ENCODE data around the gene GPHN. TPM values are rescaled to one million over a fixed set of nuclear protein-coding genes. Genes with fewer than 3 reads are reported as not detected.

GPHN gene
- polyA plus RNA-seq, 2 of the 4 experiments (the other 2 are of a cell fraction): 12.7 to 15.5 TPM

DNA sequence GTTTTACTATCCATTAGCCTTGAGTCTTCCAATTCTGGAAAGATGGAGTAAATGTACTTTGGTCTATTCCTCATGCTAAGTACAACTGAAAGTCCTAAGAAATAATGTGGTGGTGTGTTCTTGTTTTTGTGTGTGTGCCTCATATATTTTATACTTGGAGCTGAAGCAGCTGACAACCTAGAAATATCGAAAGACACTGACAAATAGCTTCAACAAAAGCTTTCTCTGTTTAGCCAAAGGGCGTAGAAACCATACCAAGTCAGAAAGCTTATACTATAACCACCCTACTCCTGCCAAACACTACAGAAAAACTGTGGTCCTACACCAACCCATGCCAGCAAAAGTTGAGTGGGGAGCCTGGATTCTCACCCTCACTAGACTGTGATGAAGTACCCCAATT, 188.4 kb downstream of the GPHN start:
- no peak overlapping the region for H3K4me3 ChIP-seq
- no peak for ATAC-seq
- DNase-seq (ENCODE audit: low read depth in 1 of 2, low spot score in 1 of 2): no peak
- no peaks in the 10 kb centered on the region for H3K9me3 ChIP-seq
- no peak for TF ChIP-seq TFCP2L1 (CRISPR knock-in tag; IDR thresholded peaks at IDR 0.05)
- TF ChIP-seq JUN (IDR thresholded peaks at IDR 0.05): no peak
- TF ChIP-seq HDAC2 (IDR thresholded peaks at IDR 0.05): no peak
- TF ChIP-seq JUNB (IDR thresholded peaks at IDR 0.05): no peak
- TF ChIP-seq MAFK (IDR thresholded peaks at IDR 0.05; ENCODE audit: partially characterized antibody): no peak
- no peak for TF ChIP-seq ZNF302 (CRISPR knock-in tag; IDR thresholded peaks at IDR 0.05)
- 79% methylated on average over 2 of the region's 2 CpGs for WGBS (ENCODE audit: missing lambda C conversion rate)
- no peak for FAIRE-seq
- H3K4me1 ChIP-seq: no peaks in the 10 kb centered on the region
- no peak overlapping the region for H3K4me2 ChIP-seq
- ChIA-PET CTCF (interaction anchor here (0.9 to 1.0 kb wide), 2 partner anchors 72 to 589 kb away, joined by 3 read pairs; no protein-coding TSS in a partner anchor), POLR2A (no interaction called here)
- H3K27ac ChIP-seq: no peak overlapping the region

DNA sequence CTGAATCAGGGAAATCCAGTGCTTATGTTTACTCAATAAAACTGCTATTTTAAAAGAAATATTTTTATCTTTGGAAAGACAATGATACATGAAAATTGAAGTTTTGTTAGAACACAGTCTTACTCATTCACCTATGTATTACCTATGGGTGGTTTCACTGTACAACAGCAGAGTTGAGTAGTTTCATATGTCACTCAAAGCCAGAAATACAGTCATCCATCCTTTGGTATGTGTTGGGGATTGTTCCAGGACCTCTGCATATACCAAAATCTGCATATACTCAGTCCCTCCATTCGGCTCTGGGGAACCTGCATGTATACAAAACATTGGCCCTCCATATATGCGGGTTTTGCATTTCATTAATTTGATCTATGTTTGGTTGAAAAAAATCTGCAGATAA, 190.6 kb downstream of the GPHN start:
- Histone ChIP-seq H3K4me2 (no peak overlapping the region), H3K4me3 (no peak overlapping the region), H3K27ac (no peak overlapping the region), H3K4me1 (no peaks in the 10 kb centered on the region), H3K9me3 (no peaks in the 10 kb centered on the region)
- ATAC-seq: no peak
- ChIA-PET CTCF (no interaction called here), POLR2A (no interaction called here)
- TF ChIP-seq ZNF302 (CRISPR knock-in tag; IDR thresholded peaks at IDR 0.05) (no peak), ATOH8 (CRISPR knock-in tag; IDR thresholded peaks at IDR 0.05; ENCODE audit: low read depth) (no peak), HES2 (IDR thresholded peaks at IDR 0.05) (no peak), ELK1 (IDR thresholded peaks at IDR 0.05; ENCODE audit: low read depth, low read length) (no peak), TFCP2L1 (CRISPR knock-in tag; IDR thresholded peaks at IDR 0.05) (no peak)
- no peak for DNase-seq (ENCODE audit: low read depth in 1 of 2, low spot score in 1 of 2)
- FAIRE-seq: no peak
- WGBS (ENCODE audit: missing lambda C conversion rate): 94% methylated on average over 2 of the region's 2 CpGs

DNA sequence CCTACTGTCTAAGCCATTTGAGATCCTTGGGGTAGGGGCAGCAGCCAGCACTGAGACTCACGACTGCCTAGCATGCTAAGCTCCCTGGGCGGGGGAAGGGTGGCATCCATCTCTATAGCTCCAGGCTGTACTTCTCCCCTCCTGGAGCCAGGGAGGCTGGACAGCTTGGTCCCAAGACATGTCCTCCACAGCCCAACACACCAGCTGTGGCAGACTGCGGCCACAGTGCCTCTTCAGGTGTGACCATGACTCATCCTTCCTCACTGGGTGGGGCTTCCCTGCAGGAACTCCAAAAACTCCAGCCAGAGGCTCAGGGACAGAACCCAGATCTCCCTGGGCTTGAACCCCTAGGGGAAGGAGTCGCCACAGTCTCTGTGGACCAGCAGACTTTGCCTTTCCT, 193.9 kb downstream of the GPHN start:
- POLR2A ChIA-PET: no interaction called here

More for the DNA sequence above, 193.9 kb downstream of the GPHN start:
- TF ChIP-seq EHF (CRISPR knock-in tag; IDR thresholded peaks at IDR 0.05) (no peak), CTCF (IDR thresholded peaks at IDR 0.05) (no peak), KDM5A (IDR thresholded peaks at IDR 0.05) (no peak), CBX8 (IDR thresholded peaks at IDR 0.05) (no peak), POLR2AphosphoS2 (conservative IDR thresholded peaks at IDR 0.05; ENCODE audit: low read length) (no peak), PBX3 (IDR thresholded peaks at IDR 0.05) (no peak), CEBPB (IDR thresholded peaks at IDR 0.05) (no peak), NFE2L2 (conservative IDR thresholded peaks at IDR 0.05; ENCODE audit: low read length) (no peak), EP300 (IDR thresholded peaks at IDR 0.05) (no peak), RARB (CRISPR knock-in tag; IDR thresholded peaks at IDR 0.05) (no peak), FOXS1 (CRISPR knock-in tag; IDR thresholded peaks at IDR 0.05) (no peak), NR3C1 (IDR thresholded peaks at IDR 0.05) (no peak), REST (IDR thresholded peaks at IDR 0.05) (no peak), GATA3 (IDR thresholded peaks at IDR 0.05; ENCODE audit: borderline replicate concordance) (no peak), E2F6 (IDR thresholded peaks at IDR 0.05; ENCODE audit: borderline replicate concordance, low read depth) (no peak), HES2 (IDR thresholded peaks at IDR 0.05) (no peak), MYC (IDR thresholded peaks at IDR 0.05; ENCODE audit: borderline replicate concordance, low read length) (no peak)
- Histone ChIP-seq H3K4me3 (no peak overlapping the region), H3K27ac (no peak overlapping the region), H3K9me3 (peaks cover 6% of the 10 kb centered on the region; the same call in 1 of the 3 replicates), H3K4me1 (no peaks in the 10 kb centered on the region), H3K4me2 (no peak overlapping the region)
- CTCF ChIA-PET: no interaction called here
- DNase-seq (ENCODE audit: low read depth in 1 of 2, low spot score in 1 of 2) (no peak), FAIRE-seq (no peak), ATAC-seq (no peak)
- WGBS (ENCODE audit: missing lambda C conversion rate): 71% methylated on average over 4 of the region's 4 CpGs

Data from A549 (cell line).